Neuronal stem cell (in vitro differentiated cells): ENCODE data around the gene MRFAP1.

Source experiments
- DNase-seq: peaks from one replicate; pipeline ENCODE4 v3.0.0-alpha.2; 2013; ENCODE audit warnings: low spot score
- H2AFZ ChIP-seq: one replicate; pipeline ENCODE4 v1.6.1; 2013; ENCODE audit warnings: mild to moderate bottlenecking, low read length, inconsistent platforms
- H2AK5ac ChIP-seq: 2 replicates; pipeline ENCODE4 v1.6.1; 2013; ENCODE audit warnings: low read depth, mild to moderate bottlenecking, inconsistent platforms, low read length, moderate library complexity, mixed read lengths
- H2BK120ac ChIP-seq: 2 replicates; pipeline ENCODE4 v1.6.1; 2013; ENCODE audit warnings: low read depth, mild to moderate bottlenecking, inconsistent platforms, low read length, moderate library complexity, mixed read lengths
- H2BK12ac ChIP-seq: one replicate; pipeline ENCODE4 v1.6.1; 2013; ENCODE audit warnings: low read length, inconsistent platforms
- H2BK15ac ChIP-seq: 2 replicates; pipeline ENCODE4 v1.6.1; 2013; ENCODE audit warnings: mild to moderate bottlenecking, low read length, inconsistent platforms, mixed read lengths
- H2BK5ac ChIP-seq: one replicate; pipeline ENCODE4 v1.6.1; 2013; ENCODE audit warnings: inconsistent platforms, mild to moderate bottlenecking, low read length, moderate library complexity
- H3K14ac ChIP-seq: one replicate; pipeline ENCODE4 v1.6.1; 2013; ENCODE audit warnings: low read length, inconsistent platforms
- H3K18ac ChIP-seq: 2 replicates; pipeline ENCODE4 v1.6.1; 2013; ENCODE audit warnings: low read length, inconsistent platforms
- H3K23ac ChIP-seq: 2 replicates; pipeline ENCODE4 v1.6.1; 2013; ENCODE audit warnings: low read depth, mild to moderate bottlenecking, mixed read lengths, low read length, inconsistent platforms; ENCODE audit not compliant: poor library complexity
- H3K27ac ChIP-seq: replicated peaks from 3 replicates; pipeline ENCODE4 v1.5.1; 2013; ENCODE audit warnings: low read length, inconsistent platforms
- H3K27me3 ChIP-seq, 3 experiments: 2 replicates each; pipeline ENCODE4 v1.6.1; 2013; ENCODE audit warnings: low read length in 3 of 3, mild to moderate bottlenecking in 2 of 3, inconsistent platforms in 1 of 3, low read depth in 1 of 3, mixed read lengths in 1 of 3, moderate library complexity in 1 of 3; ENCODE audit not compliant: control insufficient read depth in 3 of 3, insufficient read depth in 3 of 3
- H3K36me3 ChIP-seq, 2 donors: replicated peaks in 1 of 2; 2 replicates each; pipeline ENCODE4 v1.6.1; 2013; ENCODE audit warnings: low read length in 2 of 2; ENCODE audit not compliant: control insufficient read depth in 2 of 2, insufficient read depth in 2 of 2
- H3K4ac ChIP-seq: 2 replicates; pipeline ENCODE4 v1.6.1; 2013; ENCODE audit warnings: inconsistent platforms, mild to moderate bottlenecking, low read length, moderate library complexity
- H3K4me1 ChIP-seq, 2 donors: 1 replicate in 1 of 2; 2 replicates in 1 of 2; pipeline ENCODE4 v1.6.1; 2013; ENCODE audit warnings: low read length in 2 of 2, low read depth in 1 of 2; ENCODE audit not compliant: control insufficient read depth in 2 of 2, insufficient read depth in 1 of 2
- H3K4me2 ChIP-seq: one replicate; pipeline ENCODE4 v1.6.1; 2013; ENCODE audit warnings: mild to moderate bottlenecking, low read length, inconsistent platforms; ENCODE audit not compliant: insufficient read depth, poor library complexity, severe bottlenecking
- H3K4me3 ChIP-seq, 2 donors: 2 replicates each; pipeline ENCODE4 v1.5.1; 2013; ENCODE audit warnings: low read length in 2 of 2, mild to moderate bottlenecking in 2 of 2, inconsistent platforms in 1 of 2, moderate library complexity in 1 of 2
- H3K79me1 ChIP-seq: one replicate; pipeline ENCODE4 v1.6.1; 2013; ENCODE audit warnings: low read depth, mild to moderate bottlenecking, inconsistent platforms, low read length, moderate library complexity
- H3K9ac ChIP-seq: one replicate; pipeline ENCODE4 v1.6.1; 2013; ENCODE audit warnings: mild to moderate bottlenecking, low read depth, low read length, inconsistent platforms; ENCODE audit not compliant: poor library complexity
- H3K9me3 ChIP-seq, 2 donors: replicated peaks in 1 of 2; 2 replicates each; pipeline versions ENCODE3 to v1.6.1; 2013; ENCODE audit warnings: low read length in 2 of 2, mild to moderate bottlenecking in 2 of 2, inconsistent platforms in 1 of 2, low read depth in 1 of 2, mixed read lengths in 1 of 2, moderate library complexity in 1 of 2; ENCODE audit not compliant: control insufficient read depth in 2 of 2, insufficient read depth in 1 of 2
- H4K8ac ChIP-seq: one replicate; pipeline ENCODE4 v1.6.1; 2013; ENCODE audit warnings: low read depth, mild to moderate bottlenecking, inconsistent platforms, low read length, moderate library complexity
- H4K91ac ChIP-seq: one replicate; pipeline ENCODE4 v1.6.1; 2013; ENCODE audit warnings: low read length, low read depth, mild to moderate bottlenecking, inconsistent platforms; ENCODE audit not compliant: poor library complexity
- WGBS, 2 donors: extraction: QIAGEN DNeasy Blood & Tissue Kit; methylation state at CpG; one replicate each; pipeline ENCODE4 v1.1.7; 2013; ENCODE audit warnings: missing lambda C conversion rate in 2 of 2, mixed read lengths in 1 of 2; ENCODE audit not compliant: insufficient read length in 2 of 2, insufficient replicate concordance in 1 of 2; ENCODE audit errors: extremely low coverage in 2 of 2; 5-methylcytosine and 5-hydroxymethylcytosine counted together

Gene MRFAP1

GRCh38 chr4:6643141-6643847 is 2.8 kb downstream of the MRFAP1 start:
- Histone ChIP-seq H3K9me3 (peaks cover 0 to 2% of the 10 kb centered on the region in 2 donors), H2BK120ac (no peak overlapping the region), H3K18ac (no peak overlapping the region), H3K4ac (no peak overlapping the region), H3K27me3 (no peaks in the 10 kb centered on the region), H3K36me3 (peaks cover 9 to 24% of the 10 kb centered on the region in 2 donors), H2AK5ac (no peak overlapping the region), H2BK15ac (no peak overlapping the region), H3K79me1 (peaks cover 4% of the 10 kb centered on the region), H3K4me2 (no peak overlapping the region), H3K4me1 (peaks cover 4 to 9% of the 10 kb centered on the region in 2 donors), H4K8ac (no peak overlapping the region), H3K14ac (no peak overlapping the region), H2BK12ac (no peak overlapping the region), H4K91ac (no peak overlapping the region), H3K23ac (no peak overlapping the region), H3K27ac (no peak overlapping the region), H3K9ac (no peak overlapping the region), H2BK5ac (no peak overlapping the region), H3K4me3 (no peak overlapping the region), H2AFZ (no peak overlapping the region)
- no peak for DNase-seq
- WGBS, 2 donors = no CpG with 5 or more reads among the region's 8 CpGs

- no peak overlapping the region for H2BK15ac ChIP-seq
- no peak overlapping the region for H3K18ac ChIP-seq
- H3K14ac ChIP-seq = no peak overlapping the region
- H2AK5ac ChIP-seq = no peak overlapping the region
- H3K9me3 ChIP-seq = peaks cover 0 to 1% of the 10 kb centered on the region in 2 donors
- H3K4ac ChIP-seq = no peak overlapping the region
- H3K23ac ChIP-seq = no peak overlapping the region
- peaks cover 4% of the 10 kb centered on the region for H3K79me1 ChIP-seq
- no peak overlapping the region for H3K4me2 ChIP-seq
- no CpG with 5 or more reads among the region's 5 CpGs for WGBS, 2 donors
- no peak overlapping the region for H4K8ac ChIP-seq
- H3K36me3 ChIP-seq = peaks cover 9 to 24% of the 10 kb centered on the region in 2 donors
- peaks cover 4 to 9% of the 10 kb centered on the region in 2 donors for H3K4me1 ChIP-seq
- H2BK5ac ChIP-seq = no peak overlapping the region
- no peak overlapping the region for H2BK120ac ChIP-seq
- no peak overlapping the region for H3K27ac ChIP-seq
- H3K27me3 ChIP-seq = no peaks in the 10 kb centered on the region
- H3K4me3 ChIP-seq = no peak overlapping the region
- H4K91ac ChIP-seq = no peak overlapping the region
- H2BK12ac ChIP-seq = no peak overlapping the region
- no peak overlapping the region for H2AFZ ChIP-seq
- no peak overlapping the region for H3K9ac ChIP-seq
- no peak for DNase-seq
Measured at GRCh38 chr4:6644792-6645530, 4.5 kb downstream of the MRFAP1 start.

GRCh38 chr4:6647169-6647568 is 6.7 kb downstream of the MRFAP1 start:
- Histone ChIP-seq H2BK120ac (no peak overlapping the region), H2AK5ac (no peak overlapping the region), H3K18ac (no peak overlapping the region), H3K9me3 (peaks cover 0 to 3% of the 10 kb centered on the region in 2 donors), H3K36me3 (peaks cover 7 to 17% of the 10 kb centered on the region in 2 donors), H3K4me2 (no peak overlapping the region), H3K23ac (no peak overlapping the region), H3K79me1 (no peaks in the 10 kb centered on the region), H2BK15ac (no peak overlapping the region), H3K27me3 (no peaks in the 10 kb centered on the region), H3K9ac (no peak overlapping the region), H3K4me1 (peaks cover 2 to 6% of the 10 kb centered on the region in 2 donors), H2AFZ (no peak overlapping the region), H2BK12ac (no peak overlapping the region), H3K14ac (no peak overlapping the region), H4K91ac (no peak overlapping the region), H3K4ac (no peak overlapping the region), H2BK5ac (no peak overlapping the region), H4K8ac (no peak overlapping the region), H3K27ac (no peak overlapping the region), H3K4me3 (no peak overlapping the region)
- WGBS, 2 donors = no CpG with 5 or more reads among the region's 5 CpGs
- no peak for DNase-seq

GRCh38 chr4:6647582-6648230 is 7.2 kb downstream of the MRFAP1 start:
- no peak overlapping the region for H3K4me2 ChIP-seq
- H3K4me3 ChIP-seq = no peak overlapping the region
- H4K8ac ChIP-seq = no peak overlapping the region
- H3K14ac ChIP-seq = no peak overlapping the region
- H3K9ac ChIP-seq = no peak overlapping the region
- no peak overlapping the region for H2AK5ac ChIP-seq
- H2BK12ac ChIP-seq = no peak overlapping the region
- H2BK120ac ChIP-seq = no peak overlapping the region
- H2BK5ac ChIP-seq = no peak overlapping the region
- H2AFZ ChIP-seq = no peak overlapping the region
- no peaks in the 10 kb centered on the region for H3K27me3 ChIP-seq
- no peak overlapping the region for H3K4ac ChIP-seq
- no peak overlapping the region for H4K91ac ChIP-seq
- H3K27ac ChIP-seq = no peak overlapping the region
- peaks cover 0 to 3% of the 10 kb centered on the region in 2 donors for H3K9me3 ChIP-seq
- H3K23ac ChIP-seq = no peak overlapping the region
- no peak overlapping the region for H2BK15ac ChIP-seq
- peaks cover 1 to 2% of the 10 kb centered on the region in 2 donors for H3K4me1 ChIP-seq
- no CpG with 5 or more reads among the region's 6 CpGs for WGBS, 2 donors
- no peaks in the 10 kb centered on the region for H3K79me1 ChIP-seq
- peaks cover 4 to 12% of the 10 kb centered on the region in 2 donors for H3K36me3 ChIP-seq
- H3K18ac ChIP-seq = no peak overlapping the region
- no peak for DNase-seq
